Loucy (cell line): ENCODE data around the gene F5.

ENCODE experiments used
- H2AFZ ChIP-seq: fragments of 200-600 bp; sonication (generic); 2 replicates; pipeline ENCODE4 v1.6.0; 2016; ENCODE audit warnings: antibody characterized with exemption, mild to moderate bottlenecking, low read length, moderate library complexity
- H3F3A ChIP-seq: fragments of 200-600 bp; 2 replicates; pipeline ENCODE4 v1.6.0; 2016; ENCODE audit warnings: antibody characterized with exemption, low read depth, mild to moderate bottlenecking
- H3K27me3 ChIP-seq: fragments of 200-600 bp; sonication (generic); 2 replicates; pipeline ENCODE4 v1.6.1; 2014; ENCODE audit warnings: low read length, mild to moderate bottlenecking; ENCODE audit not compliant: insufficient read depth, poor library complexity, severe bottlenecking
- H3K36me3 ChIP-seq: fragments of 200-600 bp; sonication (generic); 2 replicates; pipeline ENCODE4 v1.6.1; 2016; ENCODE audit warnings: low read length; ENCODE audit not compliant: insufficient read depth
- H3K4me1 ChIP-seq: fragments of 200-600 bp; sonication (generic); 2 replicates; pipeline ENCODE4 v1.5.1; 2014; ENCODE audit warnings: low read length, mild to moderate bottlenecking; ENCODE audit not compliant: insufficient read depth, poor library complexity, severe bottlenecking
- H3K4me2 ChIP-seq: fragments of 200-600 bp; sonication (generic); 2 replicates; pipeline ENCODE4 v1.6.0; 2014; ENCODE audit warnings: antibody characterized with exemption, low read length, low read depth, mild to moderate bottlenecking; ENCODE audit not compliant: poor library complexity, severe bottlenecking
- H3K4me3 ChIP-seq: fragments of 200-600 bp; sonication (generic); 2 replicates; pipeline ENCODE4 v1.5.1; 2014; ENCODE audit warnings: low read length, mild to moderate bottlenecking, mixed read lengths; ENCODE audit not compliant: poor library complexity, severe bottlenecking
- H3K79me2 ChIP-seq: fragments of 200-600 bp; sonication (generic); 2 replicates; pipeline ENCODE4 v1.6.1; 2014; ENCODE audit warnings: low read length; ENCODE audit not compliant: insufficient read depth
- H3K9ac ChIP-seq: fragments of 200-600 bp; sonication (generic); 2 replicates; pipeline ENCODE4 v1.6.0; 2014; ENCODE audit warnings: mild to moderate bottlenecking, low read depth, low read length, moderate library complexity; ENCODE audit not compliant: poor library complexity, severe bottlenecking
- H3K9me2 ChIP-seq: fragments of 200-600 bp; sonication (generic); replicated peaks from 2 replicates; pipeline ENCODE4 v1.6.1; 2016; ENCODE audit warnings: low read depth, low read length, mixed read lengths
- H3K9me3 ChIP-seq: fragments of 200-600 bp; sonication (generic); 2 replicates; pipeline ENCODE4 v1.6.1; 2014; ENCODE audit warnings: mild to moderate bottlenecking, antibody characterized with exemption, low read length, low read depth; ENCODE audit not compliant: insufficient read depth
- H4K20me1 ChIP-seq: fragments of 200-600 bp; sonication (generic); 2 replicates; pipeline ENCODE4 v1.6.0; 2014; ENCODE audit warnings: antibody characterized with exemption, low read length, mild to moderate bottlenecking; ENCODE audit not compliant: insufficient read depth, poor library complexity, severe bottlenecking
- CTCF ChIP-seq: fragments of 200-600 bp; sonication (generic); conservative IDR thresholded peaks from 2 replicates; pipeline ENCODE4 v1.5.1; 2014; ENCODE audit warnings: mild to moderate bottlenecking, antibody characterized with exemption, low read length
- EZH2phosphoT487 ChIP-seq: fragments of 200-600 bp; IDR thresholded peaks from 2 replicates; pipeline ENCODE4 v1.6.1; 2018; ENCODE audit warnings: antibody characterized with exemption, mild to moderate bottlenecking, moderate library complexity, borderline replicate concordance

F5 gene

GRCh38 chr1:169493251-169493650 is 93.0 kb downstream of the F5 start:
- Histone ChIP-seq H3K79me2 (no peaks in the 10 kb centered on the region), H4K20me1 (no peaks in the 10 kb centered on the region), H3K9ac (no peak overlapping the region), H3K4me3 (no peak overlapping the region), H3K4me1 (peaks cover 25% of the 10 kb centered on the region), H2AFZ (no peak overlapping the region), H3K9me3 (no peaks in the 10 kb centered on the region), H3K27me3 (no peaks in the 10 kb centered on the region), H3K4me2 (no peak overlapping the region), H3F3A (no peaks in the 10 kb centered on the region), H3K9me2 (no peaks in the 10 kb centered on the region), H3K36me3 (no peaks in the 10 kb centered on the region)
- TF ChIP-seq EZH2phosphoT487 (no peak), CTCF (no peak)

- peaks cover 35% of the 10 kb centered on the region for H3K4me1 ChIP-seq
- no peaks in the 10 kb centered on the region for H3F3A ChIP-seq
- H3K79me2 ChIP-seq = no peaks in the 10 kb centered on the region; the same call in 1 of the 2 replicates
- TF ChIP-seq EZH2phosphoT487 (no peak), CTCF (no peak)
- no peaks in the 10 kb centered on the region for H3K9me3 ChIP-seq
- H3K4me3 ChIP-seq = no peak overlapping the region
- no peak overlapping the region for H2AFZ ChIP-seq
- H3K27me3 ChIP-seq = no peaks in the 10 kb centered on the region
- H3K9me2 ChIP-seq = no peaks in the 10 kb centered on the region
- H3K4me2 ChIP-seq = no peak overlapping the region
- no peaks in the 10 kb centered on the region for H4K20me1 ChIP-seq
- no peak overlapping the region for H3K9ac ChIP-seq
- no peaks in the 10 kb centered on the region for H3K36me3 ChIP-seq
These were observed 94.4 kb downstream of the F5 start for GRCh38 chr1:169491845-169492281.

- no peaks in the 10 kb centered on the region for H3K36me3 ChIP-seq
- H3K9me3 ChIP-seq = no peaks in the 10 kb centered on the region
- H3K4me1 ChIP-seq = peaks cover 41% of the 10 kb centered on the region
- H3K9me2 ChIP-seq = no peaks in the 10 kb centered on the region
- H4K20me1 ChIP-seq = no peaks in the 10 kb centered on the region
- H3K4me3 ChIP-seq = no peak overlapping the region
- H3K79me2 ChIP-seq = peaks cover 25% of the 10 kb centered on the region
- no peak overlapping the region for H3K4me2 ChIP-seq
- no peaks in the 10 kb centered on the region for H3K27me3 ChIP-seq
- H3K9ac ChIP-seq = no peak overlapping the region
- no peak overlapping the region for H2AFZ ChIP-seq
- H3F3A ChIP-seq = no peaks in the 10 kb centered on the region
- TF ChIP-seq CTCF (no peak), EZH2phosphoT487 (no peak)
These were observed 98.1 kb downstream of the F5 start for GRCh38 chr1:169488157-169488556.
